ENCODE results near the gene FGR.

The FGR gene

DNA sequence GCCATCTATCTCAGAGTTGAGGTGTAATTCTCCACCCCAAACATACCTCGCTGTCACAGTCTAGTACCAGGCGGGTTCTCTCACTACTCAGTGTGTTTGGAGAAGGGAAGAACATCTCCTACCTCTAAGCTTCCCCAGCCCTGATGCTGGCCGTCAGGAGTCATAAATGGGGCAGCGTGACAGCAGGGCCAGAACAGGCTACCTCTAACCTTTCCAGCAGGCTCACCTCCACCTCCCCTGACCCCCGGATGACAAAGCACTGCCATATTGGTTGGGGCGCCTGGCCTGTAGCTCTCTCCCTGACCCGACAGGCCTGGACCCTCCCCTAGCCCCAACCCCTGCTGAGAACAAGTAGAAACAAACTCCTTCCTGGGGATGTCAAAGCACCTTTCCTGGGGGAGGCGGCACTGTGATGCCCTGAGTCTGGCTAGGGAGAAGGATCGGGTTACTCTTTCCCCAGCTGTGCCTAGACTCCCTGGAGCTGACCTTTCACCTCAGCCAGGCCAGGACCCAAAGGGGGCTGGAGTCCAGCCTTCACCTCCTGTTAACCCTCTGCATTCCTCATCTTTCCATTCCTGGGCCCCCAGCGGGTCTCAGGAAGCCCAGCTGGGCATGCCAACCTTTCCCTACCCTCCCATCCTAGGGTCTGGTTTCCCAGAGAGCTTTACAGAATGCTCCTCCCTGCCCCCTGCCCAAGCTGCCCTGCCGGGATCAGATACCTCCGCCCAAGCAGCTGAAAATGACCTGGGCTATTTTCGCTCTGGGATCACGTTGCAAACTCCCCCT lies 65.3 kb downstream of the FGR start:
- peaks cover 22% of the 10 kb centered on the region for H3K4me1 Mint-ChIP-seq
- H3K9me3 Mint-ChIP-seq: no peaks in the 10 kb centered on the region
- DNase-seq: no peak
- H3K27ac Mint-ChIP-seq: no peak overlapping the region
- H3K36me3 Mint-ChIP-seq: no peaks in the 10 kb centered on the region
- CTCF ChIA-PET: interaction anchor here (1.0 to 9.9 kb wide), 11 partner anchors 9 to 154 kb away, joined by 3 to 97 read pairs (median 5); no protein-coding TSS in a partner anchor
- H3K4me3 Mint-ChIP-seq: peak overlapping the region; percentile 56
- H3K27me3 Mint-ChIP-seq: peaks cover 40% of the 10 kb centered on the region

DNA sequence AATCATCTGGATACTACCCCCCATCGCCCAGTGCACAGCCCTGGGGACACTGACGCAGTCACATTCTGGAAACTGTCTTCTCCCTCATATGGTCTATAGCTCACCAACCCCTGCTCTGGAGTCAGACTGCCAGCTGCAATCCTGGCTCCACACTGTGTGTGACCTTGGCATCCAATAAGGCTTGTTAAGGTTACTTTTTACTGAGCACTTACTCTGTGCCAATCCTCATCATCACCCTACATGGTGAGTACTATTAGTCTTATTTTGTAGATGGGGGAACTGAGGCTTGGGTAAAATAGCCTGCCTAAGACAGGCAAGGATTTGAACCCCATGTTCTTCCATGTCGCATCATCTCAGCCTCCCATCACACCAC lies 65.9 kb downstream of the FGR start:
- CTCF ChIA-PET: interaction anchor here (1.4 to 9.9 kb wide), 10 partner anchors 9 to 153 kb away, joined by 3 to 97 read pairs (median 6); no protein-coding TSS in a partner anchor
- no peaks in the 10 kb centered on the region for H3K36me3 Mint-ChIP-seq
- peak overlapping the region; percentile 56 for H3K4me3 Mint-ChIP-seq
- no peaks in the 10 kb centered on the region for H3K9me3 Mint-ChIP-seq
- H3K4me1 Mint-ChIP-seq: peaks cover 22% of the 10 kb centered on the region
- no peak overlapping the region for H3K27ac Mint-ChIP-seq
- no peak for DNase-seq
- peaks cover 34% of the 10 kb centered on the region for H3K27me3 Mint-ChIP-seq

DNA sequence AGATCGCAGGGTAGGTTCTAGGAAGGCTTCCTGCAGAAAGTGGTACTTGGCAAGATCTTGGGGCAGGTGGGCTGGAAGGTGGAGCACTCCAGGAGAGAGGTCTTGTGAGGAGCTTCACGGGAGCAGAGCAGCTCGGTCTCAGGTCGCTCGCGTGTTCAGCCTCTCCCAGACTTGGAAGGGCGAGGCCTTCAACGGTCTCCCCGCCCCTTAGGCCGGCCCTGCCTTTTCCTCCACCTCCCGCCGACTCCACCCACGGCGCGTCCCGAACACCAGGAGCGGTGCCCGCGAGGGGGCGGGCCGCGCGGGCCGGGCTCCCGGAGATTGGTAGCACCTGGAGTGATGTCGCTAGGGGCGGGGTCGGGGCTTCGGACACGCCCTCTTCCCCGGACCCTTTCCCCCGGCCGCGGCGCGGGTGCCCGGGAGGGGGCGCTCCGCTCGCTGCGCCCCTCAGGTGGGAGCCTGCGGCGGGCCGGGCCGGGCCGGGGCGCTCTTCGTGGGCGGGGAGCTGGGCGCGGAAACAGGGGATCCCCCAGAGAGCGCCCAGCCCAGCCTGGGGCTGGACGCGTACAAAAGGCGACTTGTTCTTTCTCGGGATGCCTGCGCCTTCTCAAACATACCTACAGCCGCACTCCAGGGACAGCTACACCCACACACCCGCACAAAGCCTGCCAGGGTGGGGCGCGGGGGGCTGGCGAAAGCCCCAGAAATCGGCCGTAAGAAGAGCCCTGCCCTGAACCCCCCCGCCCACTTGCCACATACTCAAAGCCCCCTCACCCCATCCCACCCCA lies 66.5 kb downstream of the FGR start:
- Mint-ChIP-seq H3K27me3 (peaks cover 28% of the 10 kb centered on the region), H3K36me3 (no peaks in the 10 kb centered on the region), H3K9me3 (no peaks in the 10 kb centered on the region), H3K4me1 (peaks cover 25% of the 10 kb centered on the region), H3K4me3 (peak overlapping the region; percentile 56), H3K27ac (no peak overlapping the region)
- DNase-seq: peak; percentile 96
- CTCF ChIA-PET: interaction anchor here (0.7 to 9.9 kb wide), 15 partner anchors 8 to 153 kb away, joined by 3 to 97 read pairs (median 5); no protein-coding TSS in a partner anchor

DNA sequence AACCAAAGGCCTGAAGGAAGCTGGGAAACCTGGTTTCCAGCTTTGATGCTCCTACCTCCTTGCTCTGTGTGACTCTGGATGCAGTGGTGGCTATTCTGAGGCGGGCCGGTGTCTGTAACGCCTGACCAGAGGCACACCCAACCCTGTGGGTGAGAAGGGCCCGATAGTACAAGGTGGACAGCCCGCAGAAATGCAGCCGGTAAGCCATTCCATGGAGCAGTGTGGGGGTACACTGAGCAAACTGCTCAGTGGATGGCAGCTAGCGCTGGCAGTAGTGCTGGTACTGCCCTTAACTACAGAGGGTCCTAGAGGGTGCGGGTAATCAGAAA lies 67.0 kb downstream of the FGR start:
- H3K27ac Mint-ChIP-seq: no peak overlapping the region
- H3K27me3 Mint-ChIP-seq: peaks cover 22% of the 10 kb centered on the region
- H3K36me3 Mint-ChIP-seq: no peaks in the 10 kb centered on the region
- DNase-seq: no peak
- H3K4me1 Mint-ChIP-seq: peaks cover 25% of the 10 kb centered on the region
- H3K4me3 Mint-ChIP-seq: peak overlapping the region; percentile 25
- CTCF ChIA-PET: interaction anchor here (0.7 to 9.9 kb wide), 11 partner anchors 8 to 95 kb away, joined by 3 to 97 read pairs (median 6); no protein-coding TSS in a partner anchor
- H3K9me3 Mint-ChIP-seq: no peaks in the 10 kb centered on the region

DNA sequence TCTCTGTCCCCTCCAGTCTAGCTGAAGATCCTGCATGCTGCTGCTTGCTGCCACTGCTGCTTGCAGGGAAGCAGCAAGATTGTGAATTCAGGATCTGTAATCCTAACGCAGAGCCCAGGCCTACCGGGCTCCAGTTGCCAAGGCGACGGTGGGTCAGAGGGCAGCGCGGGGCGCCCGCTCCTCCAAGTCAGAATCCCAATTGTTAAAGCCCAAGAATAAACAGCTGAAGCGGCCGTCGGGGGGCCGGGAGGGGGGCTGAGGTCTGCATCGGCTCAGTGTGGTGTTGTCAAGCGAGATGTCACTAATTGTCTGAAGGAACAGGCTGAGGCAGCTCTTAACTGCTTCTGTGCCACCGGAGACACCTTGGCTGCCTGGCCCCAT lies 67.8 kb downstream of the FGR start:
- CTCF ChIA-PET: interaction anchor here (1.2 to 9.9 kb wide), 6 partner anchors 11 to 166 kb away, joined by 3 to 97 read pairs (median 6); no protein-coding TSS in a partner anchor
- Mint-ChIP-seq H3K9me3 (no peaks in the 10 kb centered on the region), H3K27ac (no peak overlapping the region), H3K4me3 (no peak overlapping the region), H3K4me1 (peaks cover 23% of the 10 kb centered on the region), H3K27me3 (peaks cover 15% of the 10 kb centered on the region), H3K36me3 (no peaks in the 10 kb centered on the region)
- no peak for DNase-seq

DNA sequence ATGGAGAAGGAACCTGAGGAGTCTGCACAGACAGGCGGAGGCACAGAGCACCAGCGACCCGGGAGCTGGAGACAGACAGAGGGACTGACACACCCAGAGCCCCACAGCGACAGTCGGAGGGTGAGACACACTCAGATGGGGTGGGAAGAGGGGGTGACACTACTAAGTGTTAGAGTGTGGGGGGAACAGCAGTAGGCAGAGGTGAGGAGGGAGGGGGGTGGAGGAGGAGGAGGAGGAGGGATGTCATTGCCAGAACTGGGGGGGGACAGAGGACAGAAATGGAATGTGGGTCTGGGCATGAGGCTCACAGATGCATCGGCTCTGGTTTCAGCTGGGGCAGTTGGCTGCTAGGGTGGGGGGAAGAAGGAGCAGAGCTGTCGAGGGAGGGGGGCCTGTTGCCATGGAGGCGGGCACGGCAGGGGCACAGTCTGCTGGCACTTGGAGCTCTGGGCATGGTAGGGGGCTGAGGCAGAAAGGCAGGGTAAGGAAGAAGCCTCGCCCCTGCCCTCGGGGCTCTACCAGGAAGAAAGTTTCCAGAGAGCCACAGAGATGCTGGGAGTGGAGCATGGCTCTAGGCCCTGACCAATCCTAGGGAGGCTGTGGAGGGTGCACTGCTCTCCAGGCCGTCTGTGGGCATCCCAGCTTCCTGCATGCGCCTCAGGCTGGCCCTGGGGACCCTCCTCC lies 68.4 kb downstream of the FGR start:
- Mint-ChIP-seq H3K9me3 (no peaks in the 10 kb centered on the region), H3K4me3 (no peak overlapping the region), H3K4me1 (peaks cover 22% of the 10 kb centered on the region), H3K27ac (no peak overlapping the region), H3K27me3 (peaks cover 15% of the 10 kb centered on the region), H3K36me3 (no peaks in the 10 kb centered on the region)
- no peak for DNase-seq
- CTCF ChIA-PET: interaction anchor here (1.3 to 9.9 kb wide), 3 partner anchors 11 to 165 kb away, joined by 3 to 97 read pairs (median 7); no protein-coding TSS in a partner anchor

DNA sequence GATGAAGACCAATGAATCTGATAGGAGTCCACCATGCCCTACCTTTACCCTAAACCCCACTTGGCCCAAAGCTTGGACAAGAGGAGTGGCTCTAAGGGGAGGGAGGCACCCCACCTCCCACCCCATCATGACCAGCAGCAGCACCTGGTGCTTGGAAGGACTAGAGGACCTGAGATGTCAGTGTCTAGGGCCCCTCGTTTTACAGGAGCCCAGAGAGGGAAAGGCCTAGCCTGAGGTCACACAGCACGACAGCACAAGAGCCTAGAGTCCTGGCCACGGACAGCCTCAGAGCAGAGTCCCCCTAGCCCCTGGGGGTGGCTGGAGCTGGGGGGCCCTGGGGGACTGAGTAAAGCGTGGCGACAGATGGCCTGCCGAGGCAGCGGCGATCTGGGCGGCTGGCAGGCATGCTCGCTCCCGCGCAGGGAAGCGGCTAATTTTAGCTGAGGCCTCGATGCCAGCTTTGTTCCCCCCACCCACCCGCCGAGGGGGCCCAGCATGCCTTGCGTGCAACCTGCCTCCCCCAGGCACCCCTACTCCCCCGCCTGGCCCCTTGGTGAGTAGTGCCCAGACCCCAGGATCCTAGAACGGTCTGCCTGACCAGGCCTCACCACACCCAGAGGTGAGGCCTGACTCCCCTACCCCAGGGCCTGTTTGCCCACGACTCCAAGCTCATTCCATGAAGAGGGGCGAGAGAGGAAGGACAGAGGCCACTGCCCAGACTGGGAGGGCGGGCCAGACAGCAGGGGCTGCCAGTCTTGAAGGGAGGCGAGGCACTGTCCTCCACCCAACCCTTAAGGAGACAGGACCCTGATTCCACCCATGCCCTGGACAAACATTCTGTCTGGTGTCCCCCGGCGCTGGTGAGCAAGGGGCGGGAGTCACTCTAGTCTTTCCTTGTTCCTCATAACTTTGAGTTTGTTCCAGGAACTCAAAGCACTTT lies 70.0 kb downstream of the FGR start:
- peaks cover 9% of the 10 kb centered on the region for H3K27me3 Mint-ChIP-seq
- DNase-seq: no peak
- no peak overlapping the region for H3K4me3 Mint-ChIP-seq
- H3K4me1 Mint-ChIP-seq: peaks cover 22% of the 10 kb centered on the region
- peak overlapping the region; percentile 30 for H3K27ac Mint-ChIP-seq
- CTCF ChIA-PET: interaction anchor here (1.3 to 9.9 kb wide), 2 partner anchors 9 to 42 kb away, joined by 5 to 97 read pairs; no protein-coding TSS in a partner anchor
- H3K9me3 Mint-ChIP-seq: no peaks in the 10 kb centered on the region
- H3K36me3 Mint-ChIP-seq: no peaks in the 10 kb centered on the region

DNA sequence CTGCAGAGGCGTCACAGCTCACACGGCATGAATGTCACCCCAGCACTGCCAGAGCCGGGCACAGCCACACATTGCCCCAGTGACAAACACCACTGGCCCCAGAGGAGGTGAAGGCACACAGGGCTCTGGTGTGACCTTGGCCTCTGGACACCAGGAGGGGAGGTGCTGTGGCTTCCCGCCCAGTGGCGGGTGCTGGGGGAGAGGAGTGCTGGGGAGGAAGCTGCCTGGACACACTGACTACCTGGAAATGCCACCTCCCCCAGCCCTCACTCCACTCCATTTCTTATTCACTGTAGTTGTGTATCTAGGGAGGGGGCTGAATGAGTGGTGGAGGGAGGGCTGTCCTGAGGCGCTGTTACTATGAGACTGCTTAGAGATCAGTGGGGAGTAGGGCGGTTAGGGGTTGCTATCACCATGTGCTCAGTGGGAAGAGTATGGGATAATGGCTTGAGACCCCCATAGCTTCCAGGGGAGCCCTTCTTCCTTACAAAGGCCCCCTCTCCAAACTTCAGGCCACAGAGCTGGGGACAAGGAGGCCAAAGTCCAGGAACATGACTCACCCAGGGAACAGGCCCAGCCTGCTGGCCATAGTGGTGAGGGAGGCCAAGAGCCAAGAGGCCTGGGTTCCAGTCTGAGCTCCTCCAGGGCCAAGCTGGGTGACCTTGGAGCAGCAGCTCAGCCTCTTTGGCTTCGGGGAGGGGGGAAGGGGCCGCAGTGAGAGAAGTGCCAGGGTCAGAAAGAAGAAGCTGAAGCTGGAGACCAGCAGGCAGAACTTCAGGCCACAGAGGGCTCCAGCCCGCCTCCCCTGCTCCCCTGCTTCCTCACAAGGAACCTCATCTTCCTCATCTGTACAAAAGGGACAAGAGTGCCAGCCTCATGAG lies 71.2 kb downstream of the FGR start:
- no peak overlapping the region for H3K27ac Mint-ChIP-seq
- CTCF ChIA-PET: interaction anchor here (1.3 to 9.9 kb wide), 2 partner anchors 8 to 41 kb away, joined by 5 to 97 read pairs; no protein-coding TSS in a partner anchor

DNA sequence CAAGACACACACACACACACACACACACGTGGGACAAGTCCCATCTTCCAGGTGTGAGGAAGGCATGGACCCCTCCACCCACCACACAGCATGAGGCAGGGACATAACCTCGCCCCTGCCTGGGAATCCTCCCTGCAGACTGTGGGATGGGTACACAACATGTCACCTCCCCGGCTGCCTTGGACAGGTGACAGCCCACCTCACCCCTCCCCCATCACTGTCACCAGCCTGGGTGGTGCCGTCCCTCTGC lies 71.7 kb downstream of the FGR start:
- Mint-ChIP-seq H3K9me3 (no peaks in the 10 kb centered on the region), H3K27ac (no peak overlapping the region), H3K36me3 (no peaks in the 10 kb centered on the region), H3K4me1 (peaks cover 15% of the 10 kb centered on the region), H3K4me3 (no peak overlapping the region), H3K27me3 (no peaks in the 10 kb centered on the region)
- no peak for DNase-seq
- CTCF ChIA-PET: no interaction called here

More for the DNA sequence above, 71.2 kb downstream of the FGR start:
- no peaks in the 10 kb centered on the region for H3K9me3 Mint-ChIP-seq
- no peak for DNase-seq
- H3K27me3 Mint-ChIP-seq: no peaks in the 10 kb centered on the region
- peaks cover 17% of the 10 kb centered on the region for H3K4me1 Mint-ChIP-seq
- no peaks in the 10 kb centered on the region for H3K36me3 Mint-ChIP-seq
- no peak overlapping the region for H3K4me3 Mint-ChIP-seq

DNA sequence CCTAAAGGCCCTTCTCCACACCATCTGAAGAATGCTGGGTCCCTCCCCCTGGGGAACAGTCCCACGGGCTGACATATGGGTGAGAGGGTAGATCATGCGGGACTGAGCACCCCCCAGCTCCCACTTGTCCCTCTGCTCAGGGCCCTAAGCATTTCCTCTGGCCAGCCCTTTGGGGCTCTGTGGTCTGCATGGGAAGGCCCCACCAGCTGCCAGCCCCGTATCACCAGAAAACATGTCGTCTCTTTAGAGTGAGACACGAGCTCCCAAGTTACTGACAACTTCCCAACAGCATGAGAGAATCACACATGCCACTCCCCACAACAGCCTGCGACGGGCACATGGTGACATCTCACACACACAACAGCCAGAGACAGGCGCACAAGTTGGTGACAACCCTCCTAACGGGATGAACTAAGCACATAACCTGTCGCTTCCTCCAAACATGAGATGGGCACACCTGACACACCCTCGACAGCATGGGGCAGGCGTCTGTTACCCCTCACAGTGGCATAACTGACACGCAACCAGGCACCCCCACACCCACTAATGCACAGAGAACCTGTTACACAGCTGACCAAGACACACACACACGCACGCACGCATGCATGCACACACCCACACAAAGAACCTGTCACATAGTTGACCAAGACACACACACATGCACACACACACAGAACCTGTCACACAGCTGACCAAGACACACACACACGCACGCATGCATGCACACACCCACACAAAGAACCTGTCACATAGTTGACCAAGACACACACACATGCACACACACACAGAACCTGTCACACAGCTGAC lies 72.2 kb downstream of the FGR start:
- Mint-ChIP-seq H3K27me3 (no peaks in the 10 kb centered on the region), H3K4me1 (peaks cover 11% of the 10 kb centered on the region), H3K36me3 (peaks cover under 1% of the 10 kb centered on the region), H3K27ac (no peak overlapping the region), H3K4me3 (no peak overlapping the region), H3K9me3 (no peaks in the 10 kb centered on the region)
- CTCF ChIA-PET: no interaction called here
- DNase-seq: no peak

All from activated naive CD4-positive, alpha-beta T cell treated with anti-CD3 and anti-CD28 coated beads, Interleukin-2, amount 10 ng/mL, durations not matched to agents 7 days and 5 days (primary cell).